Daoy (cell line): ENCODE measurements around the gene SETD6. TPM values are rescaled to one million over a fixed set of nuclear protein-coding genes. Genes with fewer than 3 reads are reported as not detected.

Experiments used
- DNase-seq: peaks from one replicate; pipeline ENCODE4 v3.0.0-alpha.2; 2015; ENCODE audit warnings: low read depth
- total RNA-seq: library from RNA; depleted of rRNA; stranded (reverse); fragments of >200 nt; shearing (Covaris generic); gene quantifications from 2 replicates; pipeline ENCODE4 v1.2.3, GENCODE V29; 2014

The SETD6 gene
- total RNA-seq, 1 experiment from 2014 or later = 27.8 TPM

DNA sequence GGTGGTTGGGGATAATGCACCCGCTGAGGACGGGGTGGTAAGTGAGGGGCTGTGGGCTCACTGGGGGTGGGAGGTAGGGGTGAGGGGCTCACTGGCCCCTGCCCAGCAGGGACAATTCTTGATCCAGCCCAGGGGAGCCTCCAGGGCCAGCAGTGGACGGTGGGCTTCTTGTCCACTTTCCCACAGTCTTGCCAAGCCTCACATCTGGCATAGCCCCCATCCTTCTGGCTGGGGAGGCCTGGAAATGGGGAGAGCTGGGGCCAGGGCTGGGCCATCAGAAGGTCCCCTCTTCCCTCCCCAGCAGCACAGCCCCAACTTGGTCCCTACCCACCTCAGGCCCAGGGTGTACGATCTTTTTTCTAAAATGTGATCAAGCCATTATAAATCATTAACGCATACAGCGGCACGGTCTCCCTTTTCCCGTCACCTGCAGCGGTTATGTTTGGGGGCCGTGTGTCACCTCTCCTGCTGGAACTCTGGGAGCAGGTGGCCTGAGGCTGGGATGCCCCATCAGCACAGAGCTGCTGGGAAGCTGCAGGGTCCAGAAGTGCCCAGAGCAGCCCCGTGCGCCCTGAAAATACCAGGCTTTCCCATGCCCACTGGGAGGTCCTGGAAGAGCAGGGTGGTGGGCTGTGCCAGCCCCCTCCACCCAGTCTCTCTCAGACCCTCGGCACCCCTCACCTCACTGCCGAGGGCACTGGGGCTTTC lies 7.2 kb upstream of the SETD6 start:
- DNase-seq = no peak

DNA sequence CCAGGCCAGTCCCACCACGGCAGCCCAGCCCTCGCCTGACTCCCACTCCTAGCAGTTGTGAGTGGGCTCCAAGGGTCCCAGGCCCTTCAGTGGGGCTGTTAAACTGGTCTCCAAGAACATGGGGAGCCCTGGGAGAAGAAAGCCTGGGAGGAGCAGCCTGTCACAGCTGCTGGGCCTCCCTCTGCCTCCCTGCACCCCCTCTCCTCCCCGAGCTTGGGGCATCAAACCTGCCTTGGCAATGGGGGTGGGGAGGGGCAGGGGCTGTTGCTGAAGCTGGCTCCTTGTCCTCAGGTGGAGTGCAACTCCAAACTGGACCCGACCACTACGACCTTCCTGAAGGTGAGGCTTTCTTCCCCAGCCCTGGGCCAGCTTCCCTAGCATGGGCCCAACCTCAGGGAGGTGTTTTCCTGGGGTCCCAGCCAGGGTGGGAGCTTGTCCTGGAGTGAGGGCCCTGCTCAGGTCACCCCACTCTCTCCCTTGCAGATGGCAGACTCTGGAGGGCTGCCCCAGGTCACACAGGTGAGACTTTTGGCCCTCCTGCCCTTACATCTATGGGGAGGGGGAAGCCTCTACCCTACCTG lies 6.6 kb upstream of the SETD6 start:
- no peak for DNase-seq

GRCh38 chr16:58509256-58510096 lies 5.8 kb upstream of the SETD6 start:
- DNase-seq = no peak

- DNase-seq = no peak
These were observed 5.1 kb upstream of the SETD6 start for GRCh38 chr16:58510097-58510775.

DNA sequence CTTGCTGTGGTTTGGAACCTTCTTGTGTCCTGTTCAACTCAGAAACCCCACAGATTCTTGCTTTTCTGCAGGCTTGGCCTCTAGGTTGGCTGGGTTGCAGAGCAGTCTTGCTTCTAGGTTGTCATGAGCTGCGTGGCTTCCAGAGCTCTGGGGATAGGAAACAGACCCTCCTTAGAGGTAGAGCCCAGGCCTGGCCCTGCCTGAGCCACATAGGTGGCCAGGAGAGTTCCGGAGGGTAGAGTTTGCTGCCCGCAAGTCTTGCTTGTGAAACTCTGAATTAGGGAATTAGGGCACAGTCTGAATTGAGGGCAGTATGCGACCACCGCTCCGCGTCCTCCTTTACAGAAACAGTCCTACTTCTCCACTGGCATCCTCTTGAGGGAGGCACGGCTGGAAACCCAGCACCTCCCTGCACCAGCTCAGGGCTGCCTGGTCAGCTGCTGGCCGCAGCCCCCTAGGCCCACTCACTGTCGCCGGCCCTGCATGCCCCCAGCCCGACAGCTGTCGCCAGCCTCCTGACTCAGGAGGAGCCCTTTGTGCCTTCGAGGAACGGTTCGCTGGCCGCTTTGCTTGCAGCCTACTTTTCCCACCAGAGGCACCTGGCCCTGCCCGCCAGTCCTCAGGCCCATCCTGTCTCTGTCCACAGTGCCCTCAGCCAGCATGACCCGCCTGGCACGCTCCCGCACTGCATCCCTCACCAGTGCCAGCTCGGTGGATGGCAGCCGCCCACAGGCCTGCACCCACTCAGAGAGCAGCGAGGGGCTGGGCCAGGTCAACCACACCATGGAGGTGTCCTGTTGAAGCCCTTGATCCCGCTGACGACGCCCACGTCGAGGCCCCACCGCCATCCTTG lies 4.3 kb upstream of the SETD6 start:
- no peak for DNase-seq

DNA sequence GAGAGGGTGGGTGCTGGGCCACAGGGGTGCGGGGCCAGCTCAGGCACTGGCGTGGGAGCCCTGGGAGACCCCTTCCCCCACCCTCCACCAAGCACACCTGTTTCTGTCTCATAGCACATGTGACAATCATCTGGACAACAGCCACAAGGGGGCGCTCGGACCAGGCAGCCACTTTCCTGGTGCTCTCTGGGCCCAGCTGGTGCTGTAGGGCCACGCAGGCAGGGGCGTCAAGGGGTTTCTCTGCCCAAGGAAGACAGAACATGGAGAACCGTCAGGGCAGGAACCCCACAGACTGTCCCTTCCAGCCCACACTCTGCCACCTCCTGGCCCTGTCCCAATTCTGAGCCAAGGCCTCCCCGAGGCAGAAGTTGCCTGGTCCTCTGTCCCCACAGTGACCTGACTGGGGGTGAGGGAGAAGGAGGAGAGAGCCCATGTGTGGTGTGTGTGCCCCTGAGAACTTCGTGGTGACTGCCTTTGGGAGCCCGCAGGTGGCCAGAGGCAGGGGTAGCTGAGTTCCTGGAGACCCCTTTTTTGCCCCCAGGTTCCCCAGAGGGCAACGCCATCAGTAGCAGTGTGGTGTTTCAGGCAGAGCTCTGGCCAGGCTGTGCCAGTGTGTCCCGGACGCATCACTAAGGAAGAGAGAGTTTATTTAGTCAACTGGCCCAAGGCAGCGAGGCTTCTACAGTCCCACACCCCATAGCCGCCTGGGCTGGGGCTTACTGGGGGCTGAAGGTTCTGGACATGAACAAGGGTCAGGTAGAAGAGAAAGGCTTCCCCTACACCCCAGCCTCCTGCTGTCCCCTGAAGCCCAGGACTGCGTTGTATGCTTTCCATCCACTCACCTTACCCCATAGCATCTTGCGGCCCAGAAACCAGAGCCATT lies 3.1 kb upstream of the SETD6 start:
- peak; percentile 70 for DNase-seq

DNA sequence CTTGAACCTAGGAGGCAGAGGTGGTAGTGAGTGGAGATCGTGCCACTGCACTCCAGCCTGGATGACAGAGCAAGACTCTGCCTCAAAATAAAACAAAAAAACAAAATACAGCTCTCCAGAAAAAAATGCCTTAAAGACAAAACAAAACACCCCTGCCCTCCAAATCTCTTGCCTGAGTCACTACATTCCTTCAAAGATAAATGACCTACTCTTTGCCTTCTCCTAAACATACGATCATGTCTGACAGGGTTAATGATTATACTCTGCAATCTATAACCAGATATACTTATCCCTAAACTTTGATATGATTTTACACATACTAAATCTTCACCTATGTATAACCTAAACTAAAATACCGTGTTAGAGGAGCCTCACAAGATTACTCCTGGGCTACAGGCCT lies 1.4 kb upstream of the SETD6 start:
- DNase-seq = no peak

GRCh38 chr16:58515871-58516767 lies 802 bp downstream of the SETD6 start:
- peak; percentile 36 for DNase-seq

DNA sequence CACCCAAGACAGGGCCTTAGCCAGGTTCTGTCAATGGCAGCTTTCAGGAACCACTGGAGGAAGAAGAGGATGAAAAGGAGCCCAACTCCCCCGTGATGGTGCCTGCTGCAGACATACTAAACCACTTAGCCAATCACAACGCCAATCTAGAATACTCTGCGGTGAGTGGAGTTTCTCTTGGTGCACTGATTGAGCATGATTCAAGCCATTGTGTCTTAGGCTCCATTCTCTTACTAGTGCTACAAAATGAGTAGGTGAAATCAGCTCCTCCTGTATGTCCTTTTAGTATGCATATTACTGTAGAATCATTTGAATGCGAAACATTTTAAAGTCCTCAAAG lies 1.4 kb downstream of the SETD6 start:
- no peak for DNase-seq

- no peak for DNase-seq
These were observed 3.0 kb downstream of the SETD6 start for GRCh38 chr16:58518083-58518979.

DNA sequence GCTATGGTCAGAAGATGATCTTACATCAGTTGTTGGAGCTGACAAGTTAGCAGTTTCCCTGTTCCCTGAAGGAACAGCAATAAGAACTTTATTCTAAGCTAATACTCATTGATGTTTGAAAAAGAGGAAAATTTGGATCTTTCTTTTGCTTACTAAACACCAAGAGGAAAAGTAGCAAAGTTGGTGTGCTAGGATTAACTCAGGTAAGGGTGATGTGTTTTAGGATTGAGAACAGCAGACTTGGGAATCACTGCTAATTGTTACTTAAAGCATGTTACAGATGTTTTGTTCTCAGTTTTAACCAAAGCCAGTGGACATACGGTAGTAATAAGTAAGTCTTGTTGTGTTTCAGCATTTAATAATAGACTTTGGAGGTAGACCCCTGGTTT lies 3.7 kb downstream of the SETD6 start:
- no peak for DNase-seq

- DNase-seq = no peak
These were observed 4.4 kb downstream of the SETD6 start for GRCh38 chr16:58519707-58520106.

DNA sequence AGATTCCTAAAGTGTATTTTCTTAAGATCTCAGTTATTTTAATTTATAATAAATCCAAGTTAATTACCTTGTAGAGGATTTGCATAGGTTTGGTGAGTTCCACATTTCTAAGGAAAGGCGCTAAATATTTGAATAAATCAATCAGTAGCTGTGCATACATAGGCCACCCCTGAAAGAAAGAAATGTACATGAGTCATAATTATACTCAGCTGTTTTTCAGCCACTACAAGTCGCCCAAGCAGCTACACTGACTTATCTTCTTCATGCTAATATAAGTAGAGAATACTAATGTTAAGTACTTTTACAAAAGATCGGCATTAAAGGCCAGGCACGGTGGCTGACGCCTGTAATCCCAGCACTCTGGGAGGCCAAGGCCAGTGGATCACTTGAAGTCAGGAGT lies 14.9 kb downstream of the SETD6 start:
- DNase-seq = no peak

- DNase-seq = no peak
These were observed 17.1 kb downstream of the SETD6 start for GRCh38 chr16:58532414-58532813.

- DNase-seq = no peak
These were observed 18.6 kb downstream of the SETD6 start for GRCh38 chr16:58533751-58534470.

- DNase-seq = no peak
These were observed 19.8 kb downstream of the SETD6 start for GRCh38 chr16:58535100-58535499.

DNA sequence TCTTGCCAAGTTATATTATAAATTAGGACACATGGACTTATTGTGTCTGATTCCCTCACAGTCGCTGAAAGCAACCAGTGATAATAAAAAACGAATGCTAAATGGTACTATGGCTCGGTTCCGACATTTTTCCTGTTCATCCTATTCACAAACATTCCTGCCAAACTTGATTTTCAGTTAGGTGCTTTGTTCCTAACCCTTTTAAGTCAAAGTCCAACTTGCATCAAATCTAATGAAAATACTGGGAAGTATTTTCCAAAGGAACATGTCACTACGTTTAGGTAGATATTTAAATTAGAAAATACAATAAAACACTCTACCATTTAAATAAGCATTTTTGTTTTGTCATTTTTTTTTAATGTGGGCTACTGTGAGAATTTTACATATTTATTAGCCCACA lies 21.0 kb downstream of the SETD6 start:
- no peak for DNase-seq
